Stimulated activated CD8-positive, alpha-beta memory T cell treated with anti-CD3 and anti-CD28 coated beads, Interleukin-15, amount 100 ng/mL, for 48 hours (primary cell): ENCODE results near the gene PODXL2.

Source experiments
- DNase-seq, 2 donors: peaks; one replicate each; pipeline ENCODE4 v3.0.0-alpha.2; 2020; ENCODE audit warnings: low read depth in 2 of 2

Gene PODXL2

GRCh38 chr3:127628788-127629466, at the start of gene PODXL2:
Gene PODXL2, plus strand, starts transcription at chr3:127629185. Its CDS starts 35 bp downstream, at chr3:127629220.
- no peak for DNase-seq

GRCh38 chr3:127580327-127581060, 48.5 kb upstream of the PODXL2 start:
- no peak for DNase-seq

GRCh38 chr3:127584734-127585133, 44.3 kb upstream of the PODXL2 start:
- DNase-seq, result no peak

GRCh38 chr3:127585163-127585812, 43.7 kb upstream of the PODXL2 start:
- DNase-seq, result no peak

GRCh38 chr3:127585813-127586413, 43.1 kb upstream of the PODXL2 start:
- no peak for DNase-seq

GRCh38 chr3:127587876-127588275, 41.1 kb upstream of the PODXL2 start:
- DNase-seq, result no peak

- DNase-seq, result peak in 1 of 2 donors; percentile 15
Measured at GRCh38 chr3:127588806-127589577, 40.0 kb upstream of the PODXL2 start.

- DNase-seq, result no peak
Measured at GRCh38 chr3:127589600-127590281, 39.2 kb upstream of the PODXL2 start.

- DNase-seq, result peak in 1 of 2 donors; percentile 15
Measured at GRCh38 chr3:127590282-127590592, 38.7 kb upstream of the PODXL2 start.

GRCh38 chr3:127590593-127591465, 38.2 kb upstream of the PODXL2 start, which contains the start of gene TPRA1:
Gene TPRA1, minus strand, starts transcription at chr3:127590733. Its CDS starts 10,587 bp downstream, at chr3:127580146.
- DNase-seq, result peak; percentile 69 to 75

GRCh38 chr3:127593178-127593577, 35.8 kb upstream of the PODXL2 start:
- DNase-seq, result no peak

- no peak for DNase-seq
Measured at GRCh38 chr3:127595303-127595702, 33.7 kb upstream of the PODXL2 start.

GRCh38 chr3:127597020-127597771, 31.8 kb upstream of the PODXL2 start:
- no peak for DNase-seq

- no peak for DNase-seq
Measured at GRCh38 chr3:127598841-127599570, 30.0 kb upstream of the PODXL2 start.

GRCh38 chr3:127600749-127601456, 28.1 kb upstream of the PODXL2 start:
- no peak for DNase-seq

- no peak for DNase-seq
Measured at GRCh38 chr3:127604035-127604434, 24.9 kb upstream of the PODXL2 start.

- no peak for DNase-seq
Measured at GRCh38 chr3:127604546-127605165, 24.3 kb upstream of the PODXL2 start.
